ENCODE measurements around the gene CRTC1. TPM values are rescaled to one million over a fixed set of nuclear protein-coding genes. Genes with fewer than 3 reads are reported as not detected.

Gene CRTC1
- total and polyA plus RNA-seq, 9 of the 15 experiments (the other 6 are each of a cell fraction or from before 2014, with no cell fraction given): 0.25 to 3.8 (median 1.2) TPM; not detected in 2

DNA sequence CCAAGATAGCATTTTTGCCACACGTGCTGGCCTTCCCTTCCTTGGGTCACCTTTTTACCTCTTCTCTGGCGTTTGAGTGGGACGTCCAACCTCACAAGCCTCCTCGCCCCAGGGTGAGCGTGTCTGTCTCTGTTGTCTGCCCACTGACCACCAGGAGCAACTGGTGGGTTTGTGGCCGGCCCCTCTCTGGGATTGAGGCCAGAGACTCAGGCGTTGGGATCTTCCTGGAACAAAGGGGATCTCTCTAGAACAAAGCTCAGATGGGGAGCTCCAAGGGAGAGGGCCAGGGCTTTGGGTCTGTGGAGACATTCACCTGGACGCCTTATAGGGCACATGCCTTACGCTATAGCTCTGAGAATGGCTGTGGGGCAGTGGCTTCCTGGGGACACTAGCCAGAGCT lies 90.2 kb downstream of the CRTC1 start:
- no peak for ATAC-seq
- peaks cover 21% of the 10 kb centered on the region for H4K20me1 ChIP-seq (replicated peaks; ENCODE audit: control insufficient read depth, insufficient read depth, low read length)
- H3K27ac ChIP-seq (ENCODE audit: extremely low read depth, low read depth, low read length): no peak overlapping the region
- no peak overlapping the region for H3K4me2 ChIP-seq (ENCODE audit: insufficient read depth, low read length)
- in situ Hi-C loops (cut with MboI) (no loop called here), intact Hi-C loops (cut with micrococcal nuclease) (loop anchor here (1.0 to 5.0 kb wide), 3 partner anchors 74 to 214 kb away; no protein-coding TSS in a partner anchor)
- TF ChIP-seq BRCA1 (IDR thresholded peaks at IDR 0.05): no peak
- TF ChIP-seq BRCA1 (CRISPR knock-in tag; IDR thresholded peaks at IDR 0.05): no peak
- no peak for TF ChIP-seq ZNF584 (CRISPR knock-in tag; IDR thresholded peaks at IDR 0.05; ENCODE audit: low read depth)
- TF ChIP-seq STAG1 (CRISPR knock-in tag; IDR thresholded peaks at IDR 0.05; ENCODE audit: borderline replicate concordance): no peak
- TF ChIP-seq L3MBTL2 (IDR thresholded peaks at IDR 0.05): no peak
- TF ChIP-seq PCBP2 (IDR thresholded peaks at IDR 0.05; ENCODE audit: low read depth, low read length, poor library complexity, severe bottlenecking): no peak
- TF ChIP-seq HDAC8 (tag; IDR thresholded peaks at IDR 0.05): no peak
- no peak for TF ChIP-seq YBX1 (IDR thresholded peaks at IDR 0.05)
- no peak for TF ChIP-seq TEAD2 (tag; IDR thresholded peaks at IDR 0.05)
- TF ChIP-seq MCM7 (IDR thresholded peaks at IDR 0.05): no peak
- TF ChIP-seq MYNN (IDR thresholded peaks at IDR 0.05): no peak
- TF ChIP-seq MYNN (CRISPR knock-in tag; IDR thresholded peaks at IDR 0.05): no peak
- TF ChIP-seq MTA3 (IDR thresholded peaks at IDR 0.05; ENCODE audit: borderline replicate concordance): no peak
- TF ChIP-seq GABPA (tag; conservative IDR thresholded peaks at IDR 0.05; ENCODE audit: low read depth): no peak
- TF ChIP-seq RFX7 (CRISPR knock-in tag; IDR thresholded peaks at IDR 0.05): no peak
- no peak for TF ChIP-seq RB1 (IDR thresholded peaks at IDR 0.05; ENCODE audit: low read depth)
- no peak for TF ChIP-seq SIN3A (IDR thresholded peaks at IDR 0.05; ENCODE audit: borderline replicate concordance in 2 of 2, control insufficient read depth in 1 of 2, low read depth in 2 of 2, low read length in 2 of 2)
- peaks cover 14 to 53% of the 10 kb centered on the region in 2 experiments; a peak in 4 of 5 replicates for H3K27me3 ChIP-seq (ENCODE audit: control insufficient read depth in 2 of 2, insufficient read depth in 2 of 2, low read length in 2 of 2)
- peak overlapping the region in 1 of 2 experiments; percentile 27; a peak in 1 of 4 replicates for H3K9ac ChIP-seq (ENCODE audit: insufficient read depth in 1 of 2, low read depth in 2 of 2, low read length in 2 of 2)
- H3K9me1 ChIP-seq (ENCODE audit: control insufficient read depth, insufficient read depth, low read length): no peaks in the 10 kb centered on the region
- no TSS peak for BruUV-seq (replicated peaks)
- H3K4me3 ChIP-seq: no peak overlapping the region
- H3K9me3 ChIP-seq (replicated peaks; ENCODE audit: control insufficient read depth, insufficient read depth, low read depth, low read length): no peaks in the 10 kb centered on the region; the same call in 1 of the 2 replicates
- peaks cover 0 to 69% of the 10 kb centered on the region in 2 experiments; a peak in 4 of 5 replicates for H3K4me1 ChIP-seq (replicated peaks in 1 of 2; ENCODE audit: control insufficient read depth in 2 of 2, insufficient read depth in 2 of 2, low read length in 2 of 2)
- no peaks in the 10 kb centered on the region for H3K36me3 ChIP-seq (ENCODE audit: control insufficient read depth, insufficient read depth, low read length)
- WGBS (ENCODE audit: insufficient coverage, low coverage, missing lambda C conversion rate): 15% methylated on average over 9 of the region's 9 CpGs
- ChIA-PET CTCF (ENCODE audit: low intra/inter-chr PET ratio) (no interaction called here), POLR2A (interaction anchor here (0.6 kb wide), 2 partner anchors 10 to 145 kb away, joined by 3 read pairs; no protein-coding TSS in a partner anchor)
- no peak overlapping the region for H2AFZ ChIP-seq (ENCODE audit: low read depth, low read length)
- H3K79me2 ChIP-seq (ENCODE audit: control insufficient read depth, insufficient read depth, low read length): no peaks in the 10 kb centered on the region
- DNase-seq (ENCODE audit: extremely low read depth in 1 of 4, low spot score in 3 of 4): no peak
- no peak for FAIRE-seq

Measured in K562 (cell line).